RPMI7951 (cell line): ENCODE results near the gene CFAP47. TPM values are rescaled to one million over a fixed set of nuclear protein-coding genes. Genes with fewer than 3 reads are reported as not detected.
"Not testable (repeated sequence)": the region's sequence is repeated elsewhere in the genome, so short reads cannot be mapped to it uniquely, and the experiment has no call there.

Experiments used
- DNase-seq: peaks from one replicate; pipeline ENCODE4 v3.0.0-alpha.2; 2012; ENCODE audit warnings: low read depth
- total RNA-seq: library from RNA; depleted of rRNA; stranded (reverse); fragments of >200 nt; shearing (Covaris generic); gene quantifications from 2 replicates; pipeline ENCODE4 v1.2.3, GENCODE V29; 2014

Gene CFAP47
- total RNA-seq, 1 experiment from 2014 or later, result 0.12 TPM

- no peak for DNase-seq
Measured at GRCh38 chrX:36218801-36219200, 299.3 kb downstream of the CFAP47 start.

GRCh38 chrX:36234840-36235528 lies 315.4 kb downstream of the CFAP47 start:
- DNase-seq, result not testable (repeated sequence)

GRCh38 chrX:36241397-36241796 lies 321.9 kb downstream of the CFAP47 start:
- DNase-seq, result no peak

GRCh38 chrX:36266155-36266554 lies 346.6 kb downstream of the CFAP47 start:
- DNase-seq, result no peak

- no peak for DNase-seq
Measured at GRCh38 chrX:36310136-36310535, 390.6 kb downstream of the CFAP47 start.

GRCh38 chrX:36314303-36314702 lies 394.8 kb downstream of the CFAP47 start:
- DNase-seq, result no peak

- no peak for DNase-seq
Measured at GRCh38 chrX:36334572-36334971, 415.0 kb downstream of the CFAP47 start.

GRCh38 chrX:36336751-36337150 lies 417.2 kb downstream of the CFAP47 start:
- DNase-seq, result no peak

GRCh38 chrX:36344301-36344700 lies 424.8 kb downstream of the CFAP47 start:
- DNase-seq, result no peak

GRCh38 chrX:36348509-36348908 lies 429.0 kb downstream of the CFAP47 start:
- DNase-seq, result no peak

GRCh38 chrX:36357855-36358254 lies 438.3 kb downstream of the CFAP47 start:
- no peak for DNase-seq

- no peak for DNase-seq
Measured at GRCh38 chrX:36364262-36364661, 444.7 kb downstream of the CFAP47 start.

- no peak for DNase-seq
Measured at GRCh38 chrX:36383495-36383894, 464.0 kb downstream of the CFAP47 start.

- peak; percentile 12 for DNase-seq
Measured at GRCh38 chrX:36388901-36389300, 469.4 kb downstream of the CFAP47 start.

GRCh38 chrX:36401774-36402173 lies 482.2 kb downstream of the CFAP47 start:
- DNase-seq, result no peak

- no peak for DNase-seq
Measured at GRCh38 chrX:36407836-36408235, 488.3 kb downstream of the CFAP47 start.

- DNase-seq, result peak; percentile 38
Measured at GRCh38 chrX:36414056-36414455, 494.5 kb downstream of the CFAP47 start.

- no peak for DNase-seq
Measured at GRCh38 chrX:36422368-36422767, 502.8 kb downstream of the CFAP47 start.

- peak; percentile 82 for DNase-seq
Measured at GRCh38 chrX:36431819-36432218, 512.3 kb downstream of the CFAP47 start.

GRCh38 chrX:36434522-36434921 lies 515.0 kb downstream of the CFAP47 start:
- peak; percentile 11 for DNase-seq
